Glutamatergic neuron (in vitro differentiated cells): Measurements from ENCODE around the gene SERTAD3. TPM values are rescaled to one million over a fixed set of nuclear protein-coding genes. Genes with fewer than 3 reads are reported as not detected.
"Not testable (repeated sequence)": the region's sequence is repeated elsewhere in the genome, so short reads cannot be mapped to it uniquely, and the experiment has no call there.

Experiments
- DNase-seq: peaks from one replicate; pipeline ENCODE4 v3.0.0; 2022
- H3K27ac Mint-ChIP-seq: one replicate; pipeline ENCODE4 v1.8.0; 2020; ENCODE audit warnings: mild to moderate bottlenecking, mixed read lengths, inconsistent platforms; ENCODE audit not compliant: unreplicated experiment
- H3K27me3 Mint-ChIP-seq: one replicate; pipeline ENCODE4 v1.8.0; 2020; ENCODE audit warnings: mild to moderate bottlenecking, moderate library complexity, mixed read lengths, inconsistent platforms; ENCODE audit not compliant: unreplicated experiment
- H3K36me3 Mint-ChIP-seq: one replicate; pipeline ENCODE4 v1.8.0; 2020; ENCODE audit warnings: mild to moderate bottlenecking, mixed read lengths, inconsistent platforms; ENCODE audit not compliant: unreplicated experiment
- H3K4me1 Mint-ChIP-seq: one replicate; pipeline ENCODE4 v1.8.0; 2020; ENCODE audit warnings: mild to moderate bottlenecking, low read depth, mixed read lengths, inconsistent platforms; ENCODE audit not compliant: unreplicated experiment
- H3K4me3 Mint-ChIP-seq: one replicate; pipeline ENCODE4 v1.8.0; 2020; ENCODE audit warnings: mild to moderate bottlenecking, mixed read lengths, inconsistent platforms; ENCODE audit not compliant: unreplicated experiment
- H3K9me3 Mint-ChIP-seq: one replicate; pipeline ENCODE4 v1.8.0; 2020; ENCODE audit warnings: mild to moderate bottlenecking, moderate library complexity, mixed read lengths, inconsistent platforms; ENCODE audit not compliant: unreplicated experiment
- long read RNA-seq: library from polyadenylated mRNA; unstranded; transcript quantifications from one replicate; pipeline ENCODE4 v2.0.0, GENCODE V29; 2020; ENCODE audit not compliant: unreplicated experiment
- total RNA-seq: library from RNA; stranded (reverse); fragmentation: NEBNext Ultra II Directional; extraction: Animal tissue kit (Norgen Biotek cat#: 25700); gene quantifications from one replicate; pipeline ENCODE4 v1.2.1, GENCODE V29; 2021; ENCODE audit not compliant: unreplicated experiment
- TF ChIP-seq, protein P1 (sequence below): fragments of 200-600 bp; sonication (generic); IDR thresholded peaks from one replicate; pipeline ENCODE4 v1.5.0; 2021; ENCODE audit not compliant: partially characterized antibody, unreplicated experiment

SERTAD3 gene, protein sequence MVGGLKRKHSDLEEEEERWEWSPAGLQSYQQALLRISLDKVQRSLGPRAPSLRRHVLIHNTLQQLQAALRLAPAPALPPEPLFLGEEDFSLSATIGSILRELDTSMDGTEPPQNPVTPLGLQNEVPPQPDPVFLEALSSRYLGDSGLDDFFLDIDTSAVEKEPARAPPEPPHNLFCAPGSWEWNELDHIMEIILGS
- 30.1 TPM for total RNA-seq
- long read RNA-seq, transcript SERTAD3-201 (2 exons, 1,734 nt): major isoform, 25 of 29 reads
- long read RNA-seq, partial matches to known transcripts: 3 of 29 reads
- long read RNA-seq, other reads (novel, unspliced or antisense): 1 of 29 reads

DNA sequence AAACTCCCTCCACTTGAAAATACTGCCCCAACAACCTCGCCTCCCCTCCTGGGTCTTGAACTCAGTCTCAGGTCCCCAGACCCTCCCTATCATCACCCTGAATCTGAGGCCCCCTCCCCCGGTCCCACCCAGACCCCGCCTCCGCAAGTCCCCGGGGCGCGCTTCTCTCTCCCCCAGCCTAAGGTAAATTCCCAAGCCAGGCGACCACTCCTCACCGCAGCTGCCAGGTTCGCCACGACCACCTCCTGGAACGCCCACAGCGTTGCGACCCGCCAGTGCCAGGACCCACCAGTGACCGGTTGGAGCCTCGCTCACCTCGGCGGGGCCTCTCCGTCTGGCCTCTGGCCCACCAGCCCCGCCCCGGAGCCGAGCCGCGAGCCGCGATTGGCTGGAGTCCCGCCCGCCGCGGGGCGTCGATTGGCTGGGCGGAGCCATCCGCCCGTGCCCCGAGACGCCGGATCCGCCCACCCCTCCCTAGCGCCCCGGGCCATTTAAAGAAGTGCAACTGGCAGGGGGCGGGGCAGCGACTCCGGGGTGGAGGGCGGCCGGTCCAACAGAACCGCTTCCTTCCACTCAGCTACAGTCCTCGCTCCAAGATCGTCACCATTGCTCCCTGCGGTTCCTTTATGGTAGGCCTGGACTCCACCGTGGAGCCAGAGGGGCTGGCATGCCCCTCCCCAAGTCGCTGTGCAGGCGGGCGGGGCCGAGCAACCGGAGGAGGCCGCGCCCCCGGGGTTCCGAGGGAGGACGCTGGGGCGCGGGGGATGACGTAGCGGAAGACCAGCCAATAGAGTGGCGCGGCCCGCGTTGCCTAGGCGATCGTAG, at the start of gene SERTAD3:
SERTAD3 (minus strand) TSS at position 336 of the 825 bp plus-strand sequence. CDS start 2,255 bp downstream, outside the sequence.
- TF ChIP-seq, protein P1, sequence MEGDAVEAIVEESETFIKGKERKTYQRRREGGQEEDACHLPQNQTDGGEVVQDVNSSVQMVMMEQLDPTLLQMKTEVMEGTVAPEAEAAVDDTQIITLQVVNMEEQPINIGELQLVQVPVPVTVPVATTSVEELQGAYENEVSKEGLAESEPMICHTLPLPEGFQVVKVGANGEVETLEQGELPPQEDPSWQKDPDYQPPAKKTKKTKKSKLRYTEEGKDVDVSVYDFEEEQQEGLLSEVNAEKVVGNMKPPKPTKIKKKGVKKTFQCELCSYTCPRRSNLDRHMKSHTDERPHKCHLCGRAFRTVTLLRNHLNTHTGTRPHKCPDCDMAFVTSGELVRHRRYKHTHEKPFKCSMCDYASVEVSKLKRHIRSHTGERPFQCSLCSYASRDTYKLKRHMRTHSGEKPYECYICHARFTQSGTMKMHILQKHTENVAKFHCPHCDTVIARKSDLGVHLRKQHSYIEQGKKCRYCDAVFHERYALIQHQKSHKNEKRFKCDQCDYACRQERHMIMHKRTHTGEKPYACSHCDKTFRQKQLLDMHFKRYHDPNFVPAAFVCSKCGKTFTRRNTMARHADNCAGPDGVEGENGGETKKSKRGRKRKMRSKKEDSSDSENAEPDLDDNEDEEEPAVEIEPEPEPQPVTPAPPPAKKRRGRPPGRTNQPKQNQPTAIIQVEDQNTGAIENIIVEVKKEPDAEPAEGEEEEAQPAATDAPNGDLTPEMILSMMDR: no peak
- DNase-seq: peak; percentile 99
- Mint-ChIP-seq H3K36me3 (no peaks in the 10 kb centered on the region), H3K27ac (peak within 1 kb of the TSS; percentile 99), H3K4me1 (peaks cover 5% of the 10 kb centered on the region), H3K27me3 (peaks cover 13% of the 10 kb centered on the region), H3K9me3 (peaks cover 12% of the 10 kb centered on the region), H3K4me3 (peak within 1 kb of the TSS; percentile 99)

DNA sequence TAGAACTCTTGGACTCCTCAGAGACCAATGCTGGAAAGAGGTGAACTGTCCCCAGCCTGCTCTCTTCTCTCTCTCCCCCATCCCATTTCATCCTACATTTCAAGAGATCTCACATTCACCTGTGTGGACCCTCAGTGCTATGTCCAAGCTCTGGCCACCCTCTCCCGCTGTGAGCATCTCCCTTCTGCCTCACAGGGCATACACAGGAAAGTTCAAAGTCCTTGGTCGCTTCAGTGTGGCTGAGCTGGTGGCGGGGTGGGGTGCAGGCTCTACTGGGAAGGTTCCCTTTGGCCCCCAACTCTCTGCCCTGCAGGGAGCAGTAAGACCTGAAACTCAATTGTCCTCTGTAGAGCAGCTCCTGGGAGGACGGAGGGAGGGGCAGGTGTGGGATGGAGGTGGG, 49.6 kb upstream of the SERTAD3 start:
- Mint-ChIP-seq H3K27ac (no peak overlapping the region), H3K27me3 (peaks cover 10% of the 10 kb centered on the region), H3K4me3 (no peak overlapping the region), H3K9me3 (peaks cover 6% of the 10 kb centered on the region), H3K4me1 (no peaks in the 10 kb centered on the region), H3K36me3 (peaks cover 20% of the 10 kb centered on the region)
- TF ChIP-seq, protein P1: no peak
- no peak for DNase-seq

DNA sequence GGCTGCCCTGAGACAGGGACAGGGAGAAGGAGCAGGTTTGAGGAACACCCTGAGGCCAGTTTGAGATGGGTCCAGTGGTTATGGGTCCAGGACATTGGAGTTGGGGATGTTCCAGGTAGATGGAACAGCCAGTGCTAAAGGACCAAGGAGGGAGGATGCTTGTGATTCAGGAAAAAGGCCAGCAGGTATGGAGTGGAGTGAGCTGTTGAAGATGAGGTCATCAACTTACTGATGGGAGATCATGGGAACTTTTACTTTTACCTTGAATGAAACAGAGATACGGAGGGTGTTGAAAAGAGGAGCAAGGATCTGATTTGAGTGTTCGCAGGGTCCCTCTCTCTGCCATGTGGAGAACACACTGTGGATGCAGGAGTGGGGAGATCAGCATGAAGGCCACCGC, 48.1 kb upstream of the SERTAD3 start:
- TF ChIP-seq, protein P1: no peak
- H3K27me3 Mint-ChIP-seq: peaks cover 10% of the 10 kb centered on the region
- peaks cover 6% of the 10 kb centered on the region for H3K9me3 Mint-ChIP-seq
- DNase-seq: no peak
- H3K36me3 Mint-ChIP-seq: peaks cover 20% of the 10 kb centered on the region
- H3K4me1 Mint-ChIP-seq: no peaks in the 10 kb centered on the region
- H3K27ac Mint-ChIP-seq: no peak overlapping the region
- no peak overlapping the region for H3K4me3 Mint-ChIP-seq

DNA sequence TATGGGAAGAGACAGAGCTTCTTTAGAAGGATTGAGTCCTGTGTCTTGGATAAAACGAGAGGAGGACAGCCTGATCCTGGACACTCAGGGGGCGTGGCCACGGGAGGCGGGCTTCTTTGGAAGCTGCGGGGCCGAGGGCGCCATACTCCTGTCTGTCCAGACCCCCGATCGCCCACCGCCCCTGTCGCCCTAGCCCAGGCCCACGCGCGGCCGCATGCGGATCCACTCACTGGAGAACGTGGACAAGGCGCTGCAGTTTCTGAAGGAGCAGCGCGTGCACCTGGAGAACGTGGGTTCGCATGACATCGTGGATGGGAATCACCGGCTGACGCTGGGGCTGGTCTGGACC, 45.7 kb upstream of the SERTAD3 start:
- TF ChIP-seq, protein P1: no peak
- Mint-ChIP-seq H3K27me3 (peaks cover 12% of the 10 kb centered on the region), H3K4me1 (no peaks in the 10 kb centered on the region), H3K9me3 (peaks cover 8% of the 10 kb centered on the region), H3K36me3 (peaks cover 20% of the 10 kb centered on the region), H3K27ac (no peak overlapping the region), H3K4me3 (no peak overlapping the region)
- DNase-seq: no peak

DNA sequence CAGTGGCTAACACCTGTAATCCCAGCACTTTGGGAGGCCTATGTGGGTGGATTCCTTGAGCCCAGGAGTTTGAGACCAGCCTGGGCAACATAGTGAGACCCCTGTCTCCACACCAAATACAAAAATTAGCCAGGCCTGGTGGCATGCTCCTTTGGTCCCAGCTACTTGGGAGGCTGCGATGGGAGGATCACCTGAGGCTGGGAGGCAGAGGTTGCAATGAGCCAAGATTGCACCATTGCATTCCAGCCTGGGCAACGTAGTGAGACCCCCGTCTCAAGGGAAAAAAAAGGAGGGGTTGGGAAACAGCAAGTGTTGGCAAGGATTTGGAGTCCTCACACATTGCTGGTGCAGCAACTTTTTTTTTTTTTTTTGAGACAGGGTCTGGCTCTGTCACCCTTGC, 41.9 kb upstream of the SERTAD3 start:
- no peak for DNase-seq
- TF ChIP-seq, protein P1: no peak
- Mint-ChIP-seq H3K4me3 (no peak overlapping the region), H3K4me1 (no peaks in the 10 kb centered on the region), H3K27ac (no peak overlapping the region), H3K27me3 (peaks cover 4% of the 10 kb centered on the region), H3K9me3 (peaks cover 1% of the 10 kb centered on the region), H3K36me3 (peaks cover 2% of the 10 kb centered on the region)

DNA sequence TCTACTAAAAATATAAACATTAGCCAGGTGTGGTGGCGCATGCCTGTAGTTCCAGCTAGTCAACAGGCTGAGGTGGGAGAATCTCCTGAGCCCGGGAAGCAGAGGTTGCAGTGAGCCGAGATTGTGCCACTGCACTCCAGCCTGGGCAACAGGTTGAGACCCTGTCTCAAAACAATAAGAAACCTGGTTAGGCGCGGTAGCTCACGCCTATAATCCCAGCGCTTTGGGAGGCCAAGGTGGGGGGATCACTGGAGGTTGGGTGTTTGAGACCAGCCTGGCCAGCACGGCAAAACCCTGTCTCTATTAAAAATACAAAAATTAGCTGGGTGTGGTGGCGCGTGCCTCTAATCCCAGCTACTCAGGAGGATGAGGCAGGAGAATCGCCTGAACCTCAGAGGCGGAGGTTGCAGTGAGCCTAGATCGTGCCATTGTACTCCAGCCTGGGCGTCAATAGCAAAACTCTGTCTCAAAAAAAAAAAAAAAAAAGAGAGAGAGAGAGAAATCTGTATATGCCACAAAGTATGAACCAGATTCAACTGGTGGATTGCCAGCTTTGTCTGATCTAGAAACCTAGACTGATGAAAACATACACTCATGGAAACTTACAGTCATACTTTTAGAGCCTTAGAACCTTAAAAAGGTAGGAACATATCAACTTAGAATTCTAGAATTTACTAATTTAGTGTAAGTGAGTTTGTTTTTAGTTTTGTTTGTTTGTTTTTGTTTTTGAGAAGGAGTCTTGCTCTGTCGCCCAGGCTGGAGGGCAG, 31.9 kb upstream of the SERTAD3 start:
- not testable (repeated sequence) for DNase-seq, H3K27ac Mint-ChIP-seq, H3K27me3 Mint-ChIP-seq, H3K4me1 Mint-ChIP-seq, H3K9me3 Mint-ChIP-seq, H3K36me3 Mint-ChIP-seq, H3K4me3 Mint-ChIP-seq
